Right lobe of liver (tissue), 4 donors: Measurements from ENCODE around the gene TPPP2.

ENCODE experiments used
- CTCF ChIP-seq, 4 donors: fragments of 200-600 bp in 3 of 4; fragments of 450-650 bp in 1 of 4; IDR thresholded peaks; one replicate each; pipeline versions ENCODE4 v1.5.1 to v1.8.0; 2016 to 2022; ENCODE audit warnings: antibody characterized with exemption in 4 of 4, mild to moderate bottlenecking in 2 of 4
- POLR2A ChIP-seq: fragments of 450-650 bp; IDR thresholded peaks from one replicate; pipeline ENCODE4 v1.6.1; 2017; ENCODE audit warnings: antibody characterized with exemption, mild to moderate bottlenecking
- donor health status: DM: no; HTN: no; CAD: no.
- donor health status: DM: no; HTN: no; CAD: no.
- donor health status: DM: no; HTN: yes; CAD: no.

- TF ChIP-seq CTCF (IDR thresholded peaks at IDR 0.05) (no peak), POLR2A (no peak)
Measured at GRCh38 chr14:21071225-21072030, 41.4 kb downstream of the TPPP2 start.
